SH-SY5Y (cell line): Measurements from ENCODE around the gene NGFR.

Experiments
- GATA2 ChIP-seq: IDR thresholded peaks from 2 replicates; pipeline ENCODE4 v1.6.1; 2011; ENCODE audit warnings: mild to moderate bottlenecking, low read depth, low read length
- GATA3 ChIP-seq: IDR thresholded peaks from 2 replicates; pipeline ENCODE4 v1.6.1; 2011; ENCODE audit warnings: low read depth, mild to moderate bottlenecking, low read length, moderate library complexity

- TF ChIP-seq GATA2 (no peak), GATA3 (no peak)
Observed at GRCh38 chr17:49447628-49448302, 47.3 kb upstream of the NGFR start.
